DOHH2 (cell line): Measurements from ENCODE around the gene CFAP251.

Experiments
- H3F3A ChIP-seq: fragments of 200-600 bp; sonication (generic), shearing (Covaris generic); 2 replicates; pipeline ENCODE4 v1.6.0; 2016; ENCODE audit warnings: antibody characterized with exemption, mild to moderate bottlenecking; ENCODE audit not compliant: control insufficient read depth, insufficient read depth
- H3K27ac ChIP-seq: fragments of 200-600 bp; sonication (generic); 2 replicates; pipeline ENCODE4 v1.5.1; 2014; ENCODE audit warnings: low read depth, mild to moderate bottlenecking, low read length, moderate library complexity
- H3K27me3 ChIP-seq: fragments of 200-600 bp; sonication (generic); 2 replicates; pipeline ENCODE4 v1.6.1; 2014; ENCODE audit warnings: mild to moderate bottlenecking, low read length, mixed read lengths; ENCODE audit not compliant: control insufficient read depth
- H3K36me3 ChIP-seq: fragments of 200-600 bp; sonication (generic); 2 replicates; pipeline ENCODE4 v1.6.1; 2014; ENCODE audit warnings: mild to moderate bottlenecking, low read length, moderate library complexity, mixed read lengths; ENCODE audit not compliant: control insufficient read depth
- H3K4me1 ChIP-seq: fragments of 200-600 bp; sonication (generic); 2 replicates; pipeline ENCODE4 v1.6.1; 2014; ENCODE audit warnings: mild to moderate bottlenecking, low read length, mixed read lengths; ENCODE audit not compliant: control insufficient read depth
- H3K4me2 ChIP-seq: fragments of 200-600 bp; sonication (generic); 2 replicates; pipeline ENCODE4 v1.6.0; 2014; ENCODE audit warnings: mild to moderate bottlenecking, low read length, moderate library complexity
- H3K4me3 ChIP-seq: fragments of 200-600 bp; sonication (generic); 2 replicates; pipeline ENCODE4 v1.5.1; 2014; ENCODE audit warnings: mild to moderate bottlenecking, low read length, mixed read lengths
- H3K79me2 ChIP-seq: fragments of 200-600 bp; sonication (generic); 2 replicates; pipeline ENCODE4 v1.6.1; 2014; ENCODE audit warnings: mild to moderate bottlenecking, low read length, mixed read lengths; ENCODE audit not compliant: control insufficient read depth
- H3K9me2 ChIP-seq: fragments of 200-600 bp; sonication (generic); replicated peaks from 2 replicates; pipeline ENCODE4 v1.6.1; 2014; ENCODE audit warnings: mild to moderate bottlenecking, low read length, mixed read lengths; ENCODE audit not compliant: control insufficient read depth
- H3K9me3 ChIP-seq: fragments of 200-600 bp; sonication (generic); 2 replicates; pipeline ENCODE4 v1.6.1; 2014; ENCODE audit warnings: antibody characterized with exemption, low read length, mixed read lengths; ENCODE audit not compliant: control insufficient read depth, insufficient read depth
- H4K20me1 ChIP-seq: fragments of 200-600 bp; sonication (generic); 2 replicates; pipeline ENCODE4 v1.6.0; 2014; ENCODE audit warnings: low read depth, mild to moderate bottlenecking, antibody characterized with exemption, low read length, moderate library complexity; ENCODE audit not compliant: control insufficient read depth, insufficient read depth
- CTCF ChIP-seq: fragments of 200-600 bp; sonication (generic); IDR thresholded peaks from one replicate; pipeline ENCODE4 v1.5.1; 2014; ENCODE audit warnings: antibody characterized with exemption, mild to moderate bottlenecking, low read depth, low read length; ENCODE audit not compliant: poor library complexity, severe bottlenecking
- EZH2phosphoT487 ChIP-seq: fragments of 200-600 bp; sonication (generic); IDR thresholded peaks from 2 replicates; pipeline ENCODE4 v1.6.1; 2017; ENCODE audit warnings: borderline replicate concordance, mild to moderate bottlenecking, antibody characterized with exemption, low read length, moderate library complexity, mixed read lengths

Gene CFAP251

GRCh38 chr12:122014781-122015180, 96.4 kb downstream of the CFAP251 start:
- H3K27me3 ChIP-seq: no peaks in the 10 kb centered on the region
- peaks cover 90% of the 10 kb centered on the region for H3K79me2 ChIP-seq
- no peaks in the 10 kb centered on the region for H4K20me1 ChIP-seq
- H3K36me3 ChIP-seq: peaks cover 83% of the 10 kb centered on the region
- peaks cover 97% of the 10 kb centered on the region for H3K4me1 ChIP-seq
- H3K4me2 ChIP-seq: peak overlapping the region; percentile 84
- no peaks in the 10 kb centered on the region for H3K9me2 ChIP-seq
- H3K27ac ChIP-seq: peak overlapping the region; percentile 99
- peaks cover 84% of the 10 kb centered on the region for H3F3A ChIP-seq
- peak overlapping the region; percentile 76 for H3K4me3 ChIP-seq
- peaks cover 4% of the 10 kb centered on the region; the same call in 1 of the 2 replicates for H3K9me3 ChIP-seq
- TF ChIP-seq EZH2phosphoT487: no peak

- Histone ChIP-seq H3K4me2 (peak overlapping the region; percentile 84), H3F3A (peaks cover 70% of the 10 kb centered on the region), H3K27ac (peak overlapping the region; percentile 99), H3K9me3 (peaks cover 4% of the 10 kb centered on the region; the same call in 1 of the 2 replicates), H3K9me2 (no peaks in the 10 kb centered on the region), H3K79me2 (peaks cover 92% of the 10 kb centered on the region), H4K20me1 (no peaks in the 10 kb centered on the region), H3K4me3 (peak overlapping the region; percentile 93), H3K4me1 (peaks cover 72% of the 10 kb centered on the region), H3K36me3 (peaks cover 82% of the 10 kb centered on the region), H3K27me3 (no peaks in the 10 kb centered on the region)
- TF ChIP-seq EZH2phosphoT487 (no peak), CTCF (no peak)
Observed at GRCh38 chr12:122018457-122018856, 100.1 kb downstream of the CFAP251 start.

- H3F3A ChIP-seq: peaks cover 66% of the 10 kb centered on the region
- H3K27ac ChIP-seq: peak overlapping the region; percentile 99
- no peaks in the 10 kb centered on the region for H3K9me2 ChIP-seq
- peaks cover 67% of the 10 kb centered on the region for H3K4me1 ChIP-seq
- peaks cover 4% of the 10 kb centered on the region; the same call in 1 of the 2 replicates for H3K9me3 ChIP-seq
- H3K79me2 ChIP-seq: peaks cover 92% of the 10 kb centered on the region
- peak overlapping the region; percentile 93 for H3K4me3 ChIP-seq
- H3K36me3 ChIP-seq: peaks cover 84% of the 10 kb centered on the region
- no peaks in the 10 kb centered on the region for H3K27me3 ChIP-seq
- no peaks in the 10 kb centered on the region for H4K20me1 ChIP-seq
- H3K4me2 ChIP-seq: peak overlapping the region; percentile 84
- no peak for TF ChIP-seq CTCF
- TF ChIP-seq EZH2phosphoT487: no peak
Observed at GRCh38 chr12:122018937-122019336, 100.5 kb downstream of the CFAP251 start.

- H3F3A ChIP-seq: peaks cover 57% of the 10 kb centered on the region
- H3K4me2 ChIP-seq: peak overlapping the region; percentile 84
Observed at GRCh38 chr12:122020795-122021192, 102.4 kb downstream of the CFAP251 start.

More at GRCh38 chr12:122020795-122021192, 102.4 kb downstream of the CFAP251 start:
- H3K9me2 ChIP-seq: no peaks in the 10 kb centered on the region
- no peak for TF ChIP-seq EZH2phosphoT487
- TF ChIP-seq CTCF: no peak
- no peaks in the 10 kb centered on the region for H3K27me3 ChIP-seq
- H3K27ac ChIP-seq: peak overlapping the region; percentile 99
- peaks cover 94% of the 10 kb centered on the region for H3K79me2 ChIP-seq
- H4K20me1 ChIP-seq: no peaks in the 10 kb centered on the region
- H3K4me1 ChIP-seq: peaks cover 67% of the 10 kb centered on the region
- peaks cover 80% of the 10 kb centered on the region for H3K36me3 ChIP-seq
- peak overlapping the region; percentile 93 for H3K4me3 ChIP-seq
- peaks cover 4% of the 10 kb centered on the region; the same call in 1 of the 2 replicates for H3K9me3 ChIP-seq
